GM19467 (cell line): ENCODE data around the gene CHD5.

Experiments used
- ATAC-seq: cut with Tn5 transposase; IDR thresholded peaks from one replicate; pipeline ENCODE4 v1.9.1; 2021; ENCODE audit warnings: mild to moderate bottlenecking, moderate library complexity; ENCODE audit not compliant: unreplicated experiment

CHD5 gene

GRCh38 chr1:6202256-6202655 lies 22.1 kb upstream of the CHD5 start:
- no peak for ATAC-seq

GRCh38 chr1:6200188-6200809 lies 20.2 kb upstream of the CHD5 start:
- no peak for ATAC-seq

GRCh38 chr1:6199298-6200187 lies 19.4 kb upstream of the CHD5 start, which contains the start of gene RPL22:
Gene RPL22 (minus strand): TSS chr1:6199595. CDS start chr1:6199573, 22 bp downstream.
- ATAC-seq, result peak; percentile 95

DNA sequence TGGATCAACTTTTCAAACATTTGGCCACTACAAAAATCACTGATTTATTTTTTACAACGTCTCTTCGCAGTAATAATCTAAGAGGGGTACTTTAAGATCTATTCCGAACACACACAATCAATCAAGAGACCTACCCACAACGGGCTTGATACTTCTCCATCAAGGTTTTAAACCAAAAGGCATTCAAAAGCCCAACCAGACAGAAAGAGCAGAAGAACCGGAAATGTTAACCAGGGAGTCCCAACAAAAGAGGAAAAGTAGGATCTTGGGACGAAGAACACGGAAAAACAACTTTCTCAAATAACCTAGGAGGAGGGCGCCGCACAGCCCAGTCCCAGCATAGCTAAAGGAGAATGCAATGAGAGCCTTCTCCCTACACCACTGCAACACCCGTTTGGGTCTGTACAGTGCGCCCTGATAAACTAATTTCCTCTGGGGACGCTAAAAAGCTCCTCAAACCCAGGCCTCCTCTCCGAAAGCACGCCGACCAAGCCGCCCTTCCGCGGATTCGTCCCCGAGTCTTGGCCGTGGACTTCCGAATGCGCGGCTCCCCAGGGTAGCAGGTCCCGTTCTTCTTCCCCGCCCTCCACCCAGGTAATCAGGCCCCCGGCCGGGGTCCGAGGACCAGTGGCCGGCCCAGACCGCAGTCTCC lies 18.7 kb upstream of the CHD5 start:
- peak; percentile 19 for ATAC-seq

GRCh38 chr1:6197746-6198427 lies 17.8 kb upstream of the CHD5 start:
- no peak for ATAC-seq

DNA sequence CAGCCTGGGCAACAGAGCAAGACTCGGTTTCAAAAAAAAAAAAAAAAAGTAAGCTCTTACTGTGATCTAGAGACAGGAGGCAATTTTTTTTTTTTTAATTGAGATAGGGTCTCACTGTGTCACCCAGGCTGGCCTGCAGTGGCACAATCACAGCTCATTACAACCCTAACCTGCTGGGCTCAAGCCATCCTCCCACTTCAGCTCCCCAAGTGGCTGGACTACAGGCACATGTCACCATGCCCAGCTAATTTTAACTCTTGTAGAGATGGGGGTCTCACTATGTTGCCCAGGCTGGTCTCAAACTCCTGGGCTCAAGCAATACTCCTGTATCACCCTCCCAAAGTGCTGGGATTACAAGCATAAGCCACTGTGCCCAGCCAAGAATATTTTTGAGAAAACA lies 11.8 kb upstream of the CHD5 start:
- no peak for ATAC-seq

- ATAC-seq, result no peak
These were observed 8.3 kb upstream of the CHD5 start for GRCh38 chr1:6188466-6188865.

GRCh38 chr1:6185635-6186382 lies 5.7 kb upstream of the CHD5 start:
- no peak for ATAC-seq

- ATAC-seq, result no peak
These were observed 5.0 kb upstream of the CHD5 start for GRCh38 chr1:6185151-6185550.

DNA sequence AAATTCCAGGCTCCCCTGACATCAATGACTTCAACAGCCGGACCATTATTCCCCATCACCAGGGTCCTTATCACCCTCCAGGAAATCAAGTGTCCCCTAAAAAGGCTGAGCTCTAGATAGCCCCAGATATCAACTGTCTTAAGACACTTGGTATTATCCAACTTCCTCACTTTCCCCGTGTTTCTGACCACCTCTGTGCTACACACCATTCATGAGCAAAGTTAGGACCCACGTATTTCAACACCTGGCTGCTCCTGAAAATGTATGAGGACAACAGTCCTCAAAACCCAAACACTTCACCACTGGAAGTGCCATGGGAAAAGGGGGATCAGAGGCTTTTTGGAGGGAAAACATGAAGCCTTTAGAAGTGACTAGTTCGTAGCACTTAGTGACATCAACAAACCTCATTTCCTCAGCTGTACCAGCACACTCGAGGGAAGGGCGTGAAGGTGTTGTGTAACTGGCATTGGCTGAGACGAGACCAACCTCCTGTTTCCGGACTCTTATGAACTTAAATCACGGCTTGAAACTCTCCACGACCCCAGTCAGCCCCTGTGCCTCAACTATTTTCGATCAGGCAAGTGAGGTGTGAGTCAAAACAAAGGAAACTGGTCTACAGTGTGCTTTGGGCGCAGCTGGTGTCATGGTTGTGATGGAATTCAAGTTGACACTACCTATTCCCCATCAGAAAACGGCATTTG lies 4.1 kb upstream of the CHD5 start:
- ATAC-seq, result no peak

DNA sequence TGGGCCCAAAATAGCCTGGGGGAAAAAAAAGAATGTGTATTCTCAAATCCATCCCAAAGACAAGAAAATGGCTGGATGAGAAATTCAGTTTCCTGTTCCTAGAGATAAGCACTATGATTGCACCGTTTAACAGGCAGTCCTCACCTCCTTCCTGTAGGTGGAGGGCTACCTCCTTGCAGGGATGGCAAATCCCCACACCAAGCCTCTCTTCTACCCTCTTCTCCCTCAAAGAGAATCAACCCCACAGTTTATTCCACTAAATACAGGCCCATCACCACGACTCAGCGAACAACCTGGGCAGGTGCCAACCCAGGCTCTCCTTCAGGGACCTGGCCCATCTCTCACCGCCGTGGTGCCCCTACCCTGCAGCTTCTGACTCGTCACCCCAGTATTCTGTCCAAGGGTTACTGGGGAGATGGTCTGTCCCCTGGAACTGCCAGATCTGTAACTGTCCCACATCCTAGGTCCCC lies 3.4 kb upstream of the CHD5 start:
- ATAC-seq, result no peak

DNA sequence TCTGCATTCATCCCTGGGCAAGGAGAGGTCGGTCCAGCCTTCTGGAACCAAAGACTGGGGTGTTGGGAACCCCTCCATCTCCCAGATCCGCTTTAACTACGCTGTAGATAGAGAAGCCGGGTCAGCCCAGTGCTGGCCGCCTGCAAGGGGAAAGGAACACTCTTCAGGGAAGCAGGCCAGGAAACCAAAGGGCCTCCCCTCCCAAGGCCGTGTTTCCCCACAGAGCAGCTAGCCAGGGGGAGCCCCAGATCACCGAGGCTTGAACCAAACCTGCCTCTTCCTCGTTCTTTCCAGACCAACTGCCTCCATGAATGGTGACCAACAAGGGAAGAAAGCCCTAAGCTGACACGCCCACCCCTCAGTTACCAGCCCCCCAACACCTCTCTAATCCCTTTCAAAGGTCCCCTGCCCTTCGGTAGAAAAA lies 1.2 kb upstream of the CHD5 start:
- no peak for ATAC-seq

GRCh38 chr1:6180707-6181311 lies 688 bp upstream of the CHD5 start:
- no peak for ATAC-seq

GRCh38 chr1:6179564-6180175 lies 451 bp downstream of the CHD5 start:
- no peak for ATAC-seq

- ATAC-seq, result no peak
These were observed 1.2 kb downstream of the CHD5 start for GRCh38 chr1:6178751-6179563.

DNA sequence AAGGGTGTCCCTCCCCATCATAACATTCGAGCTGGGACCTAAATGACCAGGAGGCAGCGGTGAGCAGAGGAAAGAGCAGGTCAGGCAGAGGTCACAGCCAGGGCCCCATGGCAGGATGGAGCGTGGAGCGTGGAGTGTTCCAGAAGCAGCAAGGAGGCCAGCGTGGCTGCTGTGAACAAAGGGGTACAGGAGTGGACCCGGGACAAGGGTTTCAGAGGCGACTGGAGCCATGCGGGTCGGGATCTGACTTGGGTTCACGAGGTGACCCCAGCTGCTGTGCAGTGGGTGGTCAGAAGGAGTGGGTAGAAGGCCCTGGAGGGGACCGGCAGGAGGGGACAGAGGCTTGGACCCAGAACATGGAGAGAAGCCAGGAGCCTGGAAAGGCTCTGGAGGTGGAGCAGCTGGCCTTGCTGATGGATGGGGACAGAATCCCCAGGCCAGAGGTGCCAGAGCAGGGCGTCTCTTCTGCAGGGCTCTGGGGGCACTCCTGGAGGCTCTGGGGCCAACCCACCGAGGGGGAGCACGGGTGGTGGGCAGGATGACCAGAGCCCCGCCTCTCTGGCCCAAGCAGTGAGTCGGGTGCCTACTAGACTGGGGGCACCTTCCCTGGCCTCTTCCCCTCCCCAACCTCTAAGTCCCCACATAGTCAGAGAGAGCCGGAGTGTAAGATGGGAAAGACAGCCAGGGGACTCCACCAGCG lies 2.3 kb downstream of the CHD5 start:
- ATAC-seq, result no peak

DNA sequence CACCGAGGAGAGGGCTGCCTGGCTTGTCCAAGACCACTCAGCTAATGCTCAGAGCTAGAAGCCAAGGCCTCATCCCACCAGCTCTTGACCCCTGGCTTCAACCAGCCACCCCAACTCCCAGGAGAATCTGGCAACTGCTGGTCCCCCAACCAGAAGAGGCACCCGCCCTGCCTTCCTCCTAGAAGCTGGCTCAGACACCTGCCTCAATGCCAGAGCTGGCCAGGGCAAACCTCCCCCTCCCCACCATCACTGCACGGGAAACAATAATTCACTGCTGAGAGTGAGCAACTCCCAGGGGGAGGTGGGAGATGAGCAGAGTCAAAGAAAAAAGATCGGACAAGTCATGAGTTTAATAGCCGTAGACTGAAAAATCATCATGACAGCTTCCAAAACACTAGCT lies 3.3 kb downstream of the CHD5 start:
- ATAC-seq, result no peak
